K562 (cell line): ENCODE data around the gene CLK4. TPM values are rescaled to one million over a fixed set of nuclear protein-coding genes. Genes with fewer than 3 reads are reported as not detected.

Source experiments
- ATAC-seq: fragments of 200-7000 bp; cut with Tn5 transposase; 3 replicates; pipeline ENCODE4 v1.9.1; 2020; ENCODE audit warnings: moderate library complexity
- BruUV-seq: library from RNA; stranded (reverse); fragments of 400-500 nt; replicated peaks from 2 replicates; lab custom pipeline; 2021; lab: Mats Ljungman, UMichigan
- CTCF ChIA-PET: fragments of 300-600 bp; formaldehyde crosslinking; extraction: SDS; loops from one replicate; lab custom pipeline; 2021; ENCODE audit warnings: low intra/inter-chr PET ratio; lab: Yijun Ruan, JAX
- POLR2A ChIA-PET: fragments of 300-600, 350-650 bp; sonication (Branson Sonifier 250); formaldehyde crosslinking; extraction: SDS; loops from one replicate; lab custom pipeline; 2021; ENCODE audit warnings: antibody characterized with exemption, inconsistent platforms; lab: Yijun Ruan, JAX
- DNase-seq, 4 experiments: peaks; one replicate each; pipeline versions ENCODE4 v3.0.0 to v3.0.0-alpha.2; 2011 to 2018; ENCODE audit warnings: low spot score in 3 of 4, mixed read lengths in 3 of 4; ENCODE audit errors: extremely low read depth in 1 of 4
- FAIRE-seq: peaks from 2 replicates; lab custom pipeline; 2011; peaks lifted over from hg19 to GRCh38; lab: Jason Lieb, UNC
- H2AFZ ChIP-seq: 2 replicates; pipeline ENCODE4 v1.6.0; 2011; ENCODE audit warnings: low read depth, low read length, control low read depth, inconsistent platforms
- H3K27ac ChIP-seq: fragments of 200-600 bp; 3 replicates; pipeline ENCODE4 v1.8.0; 2011; ENCODE audit warnings: low read depth, mild to moderate bottlenecking, control low read depth, inconsistent platforms, low read length, moderate library complexity, mixed read lengths; ENCODE audit errors: extremely low read depth
- H3K27me3 ChIP-seq, 2 experiments: fragments of 300-600 bp in 1 of 2; 2 replicates in 1 of 2; 3 replicates in 1 of 2; pipeline versions ENCODE4 v1.6.0 to v1.8.0; 2011; ENCODE audit warnings: inconsistent platforms in 2 of 2, low read length in 2 of 2, mild to moderate bottlenecking in 1 of 2, mixed read lengths in 1 of 2, moderate library complexity in 1 of 2; ENCODE audit not compliant: control insufficient read depth in 2 of 2, insufficient read depth in 2 of 2
- H3K36me3 ChIP-seq: fragments of 300-600 bp; 3 replicates; pipeline ENCODE4 v1.8.0; 2011; ENCODE audit warnings: mild to moderate bottlenecking, low read length, inconsistent platforms; ENCODE audit not compliant: control insufficient read depth, insufficient read depth
- H3K4me1 ChIP-seq, 2 experiments: fragments of 200-600 bp in 1 of 2; replicated peaks in 1 of 2; 2 replicates in 1 of 2; 3 replicates in 1 of 2; pipeline versions ENCODE4 v1.5.1 to v1.8.0; 2011; ENCODE audit warnings: inconsistent platforms in 2 of 2, low read length in 2 of 2, mild to moderate bottlenecking in 1 of 2, mixed read lengths in 1 of 2, moderate library complexity in 1 of 2; ENCODE audit not compliant: control insufficient read depth in 2 of 2, insufficient read depth in 2 of 2
- H3K4me2 ChIP-seq: 2 replicates; pipeline ENCODE4 v1.6.1; 2011; ENCODE audit warnings: low read length, control low read depth, inconsistent platforms, mixed read lengths; ENCODE audit not compliant: insufficient read depth
- H3K4me3 ChIP-seq: fragments of 200-600 bp; sonication (generic), shearing (Covaris generic); 2 replicates; pipeline ENCODE4 v1.5.1; 2016; ENCODE audit warnings: control low read depth, inconsistent platforms
- H3K79me2 ChIP-seq: fragments of 200-600 bp; 3 replicates; pipeline ENCODE4 v1.8.0; 2011; ENCODE audit warnings: low read length, inconsistent platforms; ENCODE audit not compliant: control insufficient read depth, insufficient read depth
- H3K9ac ChIP-seq, 2 experiments: 2 replicates each; pipeline versions ENCODE4 v1.6.0 to v1.6.1; 2011; ENCODE audit warnings: low read depth in 2 of 2, low read length in 2 of 2, control low read depth in 1 of 2, inconsistent platforms in 1 of 2, mild to moderate bottlenecking in 1 of 2, mixed read lengths in 1 of 2; ENCODE audit not compliant: insufficient read depth in 1 of 2
- H3K9me1 ChIP-seq: one replicate; pipeline ENCODE4 v1.6.0; 2011; ENCODE audit warnings: inconsistent platforms, mild to moderate bottlenecking, low read length, moderate library complexity; ENCODE audit not compliant: control insufficient read depth, insufficient read depth
- H3K9me3 ChIP-seq: replicated peaks from 2 replicates; pipeline ENCODE4 v1.5.1; 2011; ENCODE audit warnings: low read depth, low read length, inconsistent platforms; ENCODE audit not compliant: control insufficient read depth, insufficient read depth
- H4K20me1 ChIP-seq: replicated peaks from 2 replicates; pipeline ENCODE4 v1.6.1; 2011; ENCODE audit warnings: low read length, inconsistent platforms, mixed read lengths; ENCODE audit not compliant: control insufficient read depth, insufficient read depth
- FOXA3 ChIP-seq, 2 experiments: fragments of 450-650 bp in 1 of 2; sonication (generic) in 1 of 2; formaldehyde crosslinking; IDR thresholded peaks in 1 of 2; conservative IDR thresholded peaks in 1 of 2; 2 replicates each; pipeline versions ENCODE4 v1.4.0 to v1.8.0; 2020 to 2022; ENCODE audit warnings: mild to moderate bottlenecking in 2 of 2, missing genetic modification reagents in 1 of 2
- NFIX ChIP-seq: fragments of 250-450 bp; sonication (Bioruptor Pico); IDR thresholded peaks from 2 replicates; pipeline ENCODE4 v1.4.0; 2020; ENCODE audit warnings: low read depth, mild to moderate bottlenecking, moderate library complexity
- SMARCB1 ChIP-seq: IDR thresholded peaks from 2 replicates; pipeline ENCODE4 v1.6.1; 2011; ENCODE audit warnings: improper control_type of control experiment, low read depth; ENCODE audit not compliant: insufficient read length
- ZKSCAN8 ChIP-seq: fragments of 200-800 bp; sonication (Bioruptor generic); IDR thresholded peaks from 2 replicates; pipeline ENCODE4 v1.6.1; 2016; ENCODE audit warnings: missing genetic modification characterization, missing compliant biosample characterization
- WGBS: fragments of 100-300 bp; shearing (Covaris generic); methylation state at CpG from one replicate; pipeline ENCODE4 v1.1.6; 2016; ENCODE audit warnings: low coverage, mixed read lengths; ENCODE audit not compliant: insufficient coverage; ENCODE audit errors: missing lambda C conversion rate; 5-methylcytosine and 5-hydroxymethylcytosine counted together
- in situ Hi-C: fragments of 300-500 bp; cut with MboI; formaldehyde crosslinking; loops from 4 replicates; pipeline ENCODE4 v1.15.0; 2018; ENCODE audit warnings: inconsistent platforms, mixed read lengths
- intact Hi-C: fragments of 100-400 bp; cut with micrococcal nuclease; formaldehyde crosslinking; loops from 2 replicates; pipeline ENCODE4 v1.14.2; 2022
- polyA plus RNA-seq, 8 experiments: library from polyadenylated mRNA; depleted of rRNA in 4 of 8; stranded (reverse) in 5 of 8; unstranded in 3 of 8; fragments of >200 nt; fragmentation: Nextera tagmentation in 2 of 8; fragmentation: Illumina TruSeq in 1 of 8; extraction: Ambion mirVana in 2 of 8; extraction: Trizol in 1 of 8; gene quantifications; 2 replicates each; pipeline versions ENCODE4 v1.2.1 to v1.2.3, GENCODE V29; 2011 to 2014; ENCODE audit warnings: inconsistent platforms in 1 of 8, missing spikeins in 1 of 8
- total RNA-seq, 7 experiments: library from RNA; depleted of rRNA in 6 of 7; stranded (reverse); fragments of >200 nt in 6 of 7; fragmentation: Illumina TruSeq in 2 of 7; extraction: Trizol in 2 of 7; gene quantifications; 2 replicates each; pipeline versions ENCODE4 v1.2.1 to v1.2.3, GENCODE V29; 2011 to 2021; ENCODE audit warnings: low replicate concordance in 1 of 7
- TF ChIP-seq, protein P1 (sequence below): fragments of 250-450 bp; sonication (Bioruptor Pico); IDR thresholded peaks from 2 replicates; pipeline ENCODE4 v1.5.0; 2021; ENCODE audit warnings: mild to moderate bottlenecking, borderline replicate concordance

CLK4 gene
- total and polyA plus RNA-seq, 9 of the 15 experiments (the other 6 are each of a cell fraction or from before 2014, with no cell fraction given), result 10.5 to 23.1 (median 13.9) TPM

DNA sequence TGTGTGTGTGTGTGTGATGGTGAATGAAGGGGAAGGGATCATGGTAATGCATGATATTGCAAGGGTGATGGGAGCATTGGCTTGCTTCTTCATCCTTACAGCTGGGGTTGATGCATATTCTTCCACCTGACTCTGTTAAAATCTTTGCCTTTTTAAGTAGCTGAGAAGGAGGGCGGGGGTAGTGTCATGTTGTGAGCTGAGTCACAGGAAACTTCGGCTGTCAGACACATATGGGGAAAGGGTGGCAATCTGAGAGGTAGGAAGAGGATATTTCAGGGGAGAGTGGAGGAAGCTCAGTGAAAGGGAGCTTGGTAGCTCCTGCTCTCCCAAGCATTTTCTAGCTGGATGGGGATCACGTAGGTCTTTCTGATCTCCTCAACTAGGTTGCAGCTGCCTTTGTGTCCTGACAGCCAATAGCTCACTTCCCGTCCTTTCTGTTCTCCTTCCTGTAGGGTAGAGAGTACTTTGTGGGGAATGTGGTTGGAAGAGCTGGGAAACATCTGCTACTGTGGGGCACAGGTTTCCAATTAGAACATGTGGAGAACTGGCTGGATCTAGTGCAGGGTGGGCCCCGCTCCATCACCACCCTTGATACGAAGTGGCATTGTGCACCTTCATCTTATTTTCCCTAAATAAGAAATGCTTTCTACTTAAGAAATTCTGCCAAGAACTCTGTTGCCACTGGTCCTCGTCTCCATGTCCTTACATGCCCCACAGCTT is 18.1 kb upstream of the CLK4 start:
- no peaks in the 10 kb centered on the region for H4K20me1 ChIP-seq
- FAIRE-seq (no peak), DNase-seq (no peak), ATAC-seq (no peak)
- intact Hi-C loops (no loop called here), in situ Hi-C loops (no loop called here)
- 0% methylated on average over 7 of the region's 7 CpGs for WGBS
- no peaks in the 10 kb centered on the region for H3K9me1 ChIP-seq
- H3K4me1 ChIP-seq, result no peaks in the 10 kb centered on the region
- H3K36me3 ChIP-seq, result no peaks in the 10 kb centered on the region
- H3K9me3 ChIP-seq, result no peaks in the 10 kb centered on the region
- no peak overlapping the region for H3K27ac ChIP-seq
- no TSS peak for BruUV-seq
- no peak overlapping the region for H2AFZ ChIP-seq
- H3K4me2 ChIP-seq, result no peak overlapping the region
- ChIA-PET POLR2A (interaction anchor here (0.6 kb wide), 1 partner anchor 74 kb away, joined by 3 read pairs; no protein-coding TSS in a partner anchor), CTCF (no interaction called here)
- H3K27me3 ChIP-seq, result peaks cover 3 to 42% of the 10 kb centered on the region in 2 experiments; a peak in 4 of 5 replicates
- H3K4me3 ChIP-seq, result no peak overlapping the region
- TF ChIP-seq SMARCB1 (no peak), NFIX (no peak), FOXA3 (CRISPR knock-in tag; conservative IDR thresholded peaks at IDR 0.05 in 1 of 2, IDR thresholded peaks at IDR 0.05 in 1 of 2) (no peak), ZKSCAN8 (CRISPR knock-in tag) (no peak)
- TF ChIP-seq, protein P1, sequence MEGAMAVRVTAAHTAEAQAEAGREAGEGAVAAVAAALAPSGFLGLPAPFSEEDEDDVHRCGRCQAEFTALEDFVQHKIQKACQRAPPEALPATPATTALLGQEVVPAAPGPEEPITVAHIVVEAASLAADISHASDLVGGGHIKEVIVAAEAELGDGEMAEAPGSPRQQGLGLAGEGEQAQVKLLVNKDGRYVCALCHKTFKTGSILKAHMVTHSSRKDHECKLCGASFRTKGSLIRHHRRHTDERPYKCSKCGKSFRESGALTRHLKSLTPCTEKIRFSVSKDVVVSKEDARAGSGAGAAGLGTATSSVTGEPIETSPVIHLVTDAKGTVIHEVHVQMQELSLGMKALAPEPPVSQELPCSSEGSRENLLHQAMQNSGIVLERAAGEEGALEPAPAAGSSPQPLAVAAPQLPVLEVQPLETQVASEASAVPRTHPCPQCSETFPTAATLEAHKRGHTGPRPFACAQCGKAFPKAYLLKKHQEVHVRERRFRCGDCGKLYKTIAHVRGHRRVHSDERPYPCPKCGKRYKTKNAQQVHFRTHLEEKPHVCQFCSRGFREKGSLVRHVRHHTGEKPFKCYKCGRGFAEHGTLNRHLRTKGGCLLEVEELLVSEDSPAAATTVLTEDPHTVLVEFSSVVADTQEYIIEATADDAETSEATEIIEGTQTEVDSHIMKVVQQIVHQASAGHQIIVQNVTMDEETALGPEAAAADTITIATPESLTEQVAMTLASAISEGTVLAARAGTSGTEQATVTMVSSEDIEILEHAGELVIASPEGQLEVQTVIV (CRISPR knock-in tag), result no peak
- H3K9ac ChIP-seq, result no peak overlapping the region
- H3K79me2 ChIP-seq, result no peaks in the 10 kb centered on the region
